Measurements from ENCODE around the gene HSD17B8. TPM values are rescaled to one million over a fixed set of nuclear protein-coding genes. Genes with fewer than 3 reads are reported as not detected.

Gene HSD17B8
- total RNA-seq, 1 experiment from 2014 or later = 22.0 TPM

- ATAC-seq (no peak), DNase-seq (ENCODE audit: low read depth, low spot score) (no peak)
- intact Hi-C loops (cut with micrococcal nuclease) = no loop called here
- H3K9ac ChIP-seq (ENCODE audit: low read length) = no peak overlapping the region
- H3K9me3 ChIP-seq (ENCODE audit: control insufficient read depth in 1 of 2, insufficient read depth in 1 of 2, low read depth in 1 of 2, low read length in 2 of 2) = no peaks in the 10 kb centered on the region
- H3K4me2 ChIP-seq (ENCODE audit: low read length) = no peak overlapping the region
- no peaks in the 10 kb centered on the region for H4K20me1 ChIP-seq (ENCODE audit: insufficient read depth)
- no peaks in the 10 kb centered on the region for H3K36me3 ChIP-seq (ENCODE audit: control insufficient read depth in 1 of 2, insufficient read depth in 2 of 2, low read length in 2 of 2)
- TF ChIP-seq, protein P1, sequence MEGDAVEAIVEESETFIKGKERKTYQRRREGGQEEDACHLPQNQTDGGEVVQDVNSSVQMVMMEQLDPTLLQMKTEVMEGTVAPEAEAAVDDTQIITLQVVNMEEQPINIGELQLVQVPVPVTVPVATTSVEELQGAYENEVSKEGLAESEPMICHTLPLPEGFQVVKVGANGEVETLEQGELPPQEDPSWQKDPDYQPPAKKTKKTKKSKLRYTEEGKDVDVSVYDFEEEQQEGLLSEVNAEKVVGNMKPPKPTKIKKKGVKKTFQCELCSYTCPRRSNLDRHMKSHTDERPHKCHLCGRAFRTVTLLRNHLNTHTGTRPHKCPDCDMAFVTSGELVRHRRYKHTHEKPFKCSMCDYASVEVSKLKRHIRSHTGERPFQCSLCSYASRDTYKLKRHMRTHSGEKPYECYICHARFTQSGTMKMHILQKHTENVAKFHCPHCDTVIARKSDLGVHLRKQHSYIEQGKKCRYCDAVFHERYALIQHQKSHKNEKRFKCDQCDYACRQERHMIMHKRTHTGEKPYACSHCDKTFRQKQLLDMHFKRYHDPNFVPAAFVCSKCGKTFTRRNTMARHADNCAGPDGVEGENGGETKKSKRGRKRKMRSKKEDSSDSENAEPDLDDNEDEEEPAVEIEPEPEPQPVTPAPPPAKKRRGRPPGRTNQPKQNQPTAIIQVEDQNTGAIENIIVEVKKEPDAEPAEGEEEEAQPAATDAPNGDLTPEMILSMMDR (IDR thresholded peaks at IDR 0.05 in 2 of 3, conservative IDR thresholded peaks at IDR 0.05 in 1 of 3; ENCODE audit: borderline replicate concordance in 1 of 3, insufficient read depth in 1 of 3, low read depth in 2 of 3, low read length in 2 of 3) = no peak
- TF ChIP-seq CEBPB (IDR thresholded peaks at IDR 0.05; ENCODE audit: low read depth) (no peak), EZH2 (IDR thresholded peaks at IDR 0.05) (no peak), POLR2AphosphoS5 (IDR thresholded peaks at IDR 0.05; ENCODE audit: low read depth, low read length) (no peak), RAD21 (IDR thresholded peaks at IDR 0.05; ENCODE audit: low read depth) (no peak), SIN3A (IDR thresholded peaks at IDR 0.05; ENCODE audit: low read depth) (no peak), ZBTB33 (IDR thresholded peaks at IDR 0.05; ENCODE audit: extremely low read depth, insufficient replicate concordance, low read length) (no peak), SRF (IDR thresholded peaks at IDR 0.05; ENCODE audit: low read depth) (no peak), ZFX (IDR thresholded peaks at IDR 0.05) (no peak), JUND (IDR thresholded peaks at IDR 0.05) (no peak), CBX3 (IDR thresholded peaks at IDR 0.05; ENCODE audit: low read depth) (no peak), EZH2phosphoT487 (IDR thresholded peaks at IDR 0.05; ENCODE audit: borderline replicate concordance) (no peak), MAX (IDR thresholded peaks at IDR 0.05) (no peak), YY1 (IDR thresholded peaks at IDR 0.05; ENCODE audit: extremely low read depth, insufficient replicate concordance, low read depth, low read length) (no peak), SP1 (IDR thresholded peaks at IDR 0.05; ENCODE audit: low read depth) (no peak), POLR2A (IDR thresholded peaks at IDR 0.05; ENCODE audit: borderline replicate concordance, extremely low read depth, insufficient read depth, insufficient read length) (no peak), FOSL1 (IDR thresholded peaks at IDR 0.05; ENCODE audit: low read depth) (no peak), ELF1 (IDR thresholded peaks at IDR 0.05; ENCODE audit: borderline replicate concordance, low read depth) (no peak), EGR1 (IDR thresholded peaks at IDR 0.05; ENCODE audit: low read depth) (no peak)
- TF ChIP-seq, protein P2, sequence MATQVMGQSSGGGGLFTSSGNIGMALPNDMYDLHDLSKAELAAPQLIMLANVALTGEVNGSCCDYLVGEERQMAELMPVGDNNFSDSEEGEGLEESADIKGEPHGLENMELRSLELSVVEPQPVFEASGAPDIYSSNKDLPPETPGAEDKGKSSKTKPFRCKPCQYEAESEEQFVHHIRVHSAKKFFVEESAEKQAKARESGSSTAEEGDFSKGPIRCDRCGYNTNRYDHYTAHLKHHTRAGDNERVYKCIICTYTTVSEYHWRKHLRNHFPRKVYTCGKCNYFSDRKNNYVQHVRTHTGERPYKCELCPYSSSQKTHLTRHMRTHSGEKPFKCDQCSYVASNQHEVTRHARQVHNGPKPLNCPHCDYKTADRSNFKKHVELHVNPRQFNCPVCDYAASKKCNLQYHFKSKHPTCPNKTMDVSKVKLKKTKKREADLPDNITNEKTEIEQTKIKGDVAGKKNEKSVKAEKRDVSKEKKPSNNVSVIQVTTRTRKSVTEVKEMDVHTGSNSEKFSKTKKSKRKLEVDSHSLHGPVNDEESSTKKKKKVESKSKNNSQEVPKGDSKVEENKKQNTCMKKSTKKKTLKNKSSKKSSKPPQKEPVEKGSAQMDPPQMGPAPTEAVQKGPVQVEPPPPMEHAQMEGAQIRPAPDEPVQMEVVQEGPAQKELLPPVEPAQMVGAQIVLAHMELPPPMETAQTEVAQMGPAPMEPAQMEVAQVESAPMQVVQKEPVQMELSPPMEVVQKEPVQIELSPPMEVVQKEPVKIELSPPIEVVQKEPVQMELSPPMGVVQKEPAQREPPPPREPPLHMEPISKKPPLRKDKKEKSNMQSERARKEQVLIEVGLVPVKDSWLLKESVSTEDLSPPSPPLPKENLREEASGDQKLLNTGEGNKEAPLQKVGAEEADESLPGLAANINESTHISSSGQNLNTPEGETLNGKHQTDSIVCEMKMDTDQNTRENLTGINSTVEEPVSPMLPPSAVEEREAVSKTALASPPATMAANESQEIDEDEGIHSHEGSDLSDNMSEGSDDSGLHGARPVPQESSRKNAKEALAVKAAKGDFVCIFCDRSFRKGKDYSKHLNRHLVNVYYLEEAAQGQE (IDR thresholded peaks at IDR 0.05; ENCODE audit: low read depth) = no peak
- ChIA-PET RAD21 (ENCODE audit: low non-redundant PET in 1 of 2, low total read pairs in 2 of 2, uncharacterized antibody in 2 of 2, unreplicated experiment in 2 of 2) (no interaction called here), CTCF (no interaction called here), POLR2A (no interaction called here)
- no TSS peak for BruUV-seq (replicated peaks)
- H3K9me2 ChIP-seq (ENCODE audit: insufficient read depth) = no peaks in the 10 kb centered on the region
- no peaks in the 10 kb centered on the region for H3K27me3 ChIP-seq (ENCODE audit: insufficient read depth, low read length)
- H3K79me2 ChIP-seq (ENCODE audit: insufficient read depth, low read length) = no peaks in the 10 kb centered on the region
- H3K4me3 ChIP-seq (replicated peaks in 1 of 2; ENCODE audit: low read depth in 1 of 2, low read length in 2 of 2) = no peak overlapping the region
- no peak overlapping the region for H3K27ac ChIP-seq (ENCODE audit: low read depth, low read length)
- peaks cover 2 to 16% of the 10 kb centered on the region in 2 experiments; a peak in 3 of 4 replicates for H3K4me1 ChIP-seq (ENCODE audit: control insufficient read depth in 1 of 2, insufficient read depth in 2 of 2, low read length in 2 of 2)
- H2AFZ ChIP-seq (ENCODE audit: low read depth, low read length, poor library complexity, severe bottlenecking) = no peak overlapping the region
Measured at GRCh38 chr6:33166363-33166762, 38.1 kb upstream of the HSD17B8 start.

Measured in HCT116 (cell line).